ENCODE measurements around the gene C1orf185. TPM values are rescaled to one million over a fixed set of nuclear protein-coding genes. Genes with fewer than 3 reads are reported as not detected.

The C1orf185 gene
- total RNA-seq (ENCODE audit: low replicate concordance) = not detected in 2 replicates
- long read RNA-seq = 0 reads

GRCh38 chr1:51101976-51102375 is at the start of gene C1orf185:
Gene C1orf185, plus strand, starts transcription at chr1:51102228. Its CDS starts 6 bp downstream, at chr1:51102234.
- no peaks in the 10 kb centered on the region for H3K9me3 Mint-ChIP-seq
- H3K27me3 Mint-ChIP-seq = peaks cover 7% of the 10 kb centered on the region
- TF ChIP-seq, protein P1, sequence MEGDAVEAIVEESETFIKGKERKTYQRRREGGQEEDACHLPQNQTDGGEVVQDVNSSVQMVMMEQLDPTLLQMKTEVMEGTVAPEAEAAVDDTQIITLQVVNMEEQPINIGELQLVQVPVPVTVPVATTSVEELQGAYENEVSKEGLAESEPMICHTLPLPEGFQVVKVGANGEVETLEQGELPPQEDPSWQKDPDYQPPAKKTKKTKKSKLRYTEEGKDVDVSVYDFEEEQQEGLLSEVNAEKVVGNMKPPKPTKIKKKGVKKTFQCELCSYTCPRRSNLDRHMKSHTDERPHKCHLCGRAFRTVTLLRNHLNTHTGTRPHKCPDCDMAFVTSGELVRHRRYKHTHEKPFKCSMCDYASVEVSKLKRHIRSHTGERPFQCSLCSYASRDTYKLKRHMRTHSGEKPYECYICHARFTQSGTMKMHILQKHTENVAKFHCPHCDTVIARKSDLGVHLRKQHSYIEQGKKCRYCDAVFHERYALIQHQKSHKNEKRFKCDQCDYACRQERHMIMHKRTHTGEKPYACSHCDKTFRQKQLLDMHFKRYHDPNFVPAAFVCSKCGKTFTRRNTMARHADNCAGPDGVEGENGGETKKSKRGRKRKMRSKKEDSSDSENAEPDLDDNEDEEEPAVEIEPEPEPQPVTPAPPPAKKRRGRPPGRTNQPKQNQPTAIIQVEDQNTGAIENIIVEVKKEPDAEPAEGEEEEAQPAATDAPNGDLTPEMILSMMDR (conservative IDR thresholded peaks at IDR 0.05) = no peak
- H3K4me1 Mint-ChIP-seq (ENCODE audit: unreplicated experiment) = no peaks in the 10 kb centered on the region
- no peak within 1 kb of the TSS for H3K4me3 Mint-ChIP-seq
- no peaks in the 10 kb centered on the region for H3K36me3 Mint-ChIP-seq
- no peak within 1 kb of the TSS for H3K27ac Mint-ChIP-seq
- DNase-seq (ENCODE audit: extremely low spot score, unreplicated experiment) = no peak

DNA sequence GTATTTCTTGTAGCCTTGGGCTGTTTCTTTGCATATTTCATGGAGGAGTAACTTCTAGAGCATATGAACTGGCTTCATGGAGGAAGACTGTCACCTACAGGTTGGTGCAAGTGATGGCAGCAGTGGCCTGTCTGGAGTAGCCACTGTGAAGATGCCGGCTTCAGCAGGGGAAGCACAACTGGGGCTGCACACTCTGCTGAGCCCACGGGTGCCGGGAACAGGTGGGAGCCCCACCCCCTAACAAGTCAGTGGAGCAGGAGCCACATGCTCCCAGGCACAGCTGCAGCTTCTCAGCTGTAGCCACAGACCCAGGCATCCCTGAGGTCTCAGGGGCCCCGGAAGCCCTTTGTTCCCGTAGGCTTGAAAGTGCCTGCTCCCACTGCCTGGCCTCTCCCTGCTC is 43.2 kb upstream of the C1orf185 start:
- TF ChIP-seq, protein P1 (conservative IDR thresholded peaks at IDR 0.05) = peak; percentile 36
- Mint-ChIP-seq H3K27ac (no peak overlapping the region), H3K4me3 (no peak overlapping the region)

GRCh38 chr1:51061231-51061918 is 40.7 kb upstream of the C1orf185 start:
- no peaks in the 10 kb centered on the region for H3K4me1 Mint-ChIP-seq (ENCODE audit: unreplicated experiment)
- no peak overlapping the region for H3K4me3 Mint-ChIP-seq
- no peaks in the 10 kb centered on the region for H3K36me3 Mint-ChIP-seq
- no peak for DNase-seq (ENCODE audit: extremely low spot score, unreplicated experiment)
- no peak overlapping the region for H3K27ac Mint-ChIP-seq
- H3K27me3 Mint-ChIP-seq = peaks cover 3% of the 10 kb centered on the region
- H3K9me3 Mint-ChIP-seq = peaks cover 4% of the 10 kb centered on the region
- TF ChIP-seq, protein P1 (conservative IDR thresholded peaks at IDR 0.05) = no peak

More for the DNA sequence above, 43.2 kb upstream of the C1orf185 start:
- no peak for DNase-seq (ENCODE audit: extremely low spot score, unreplicated experiment)
- peaks cover 4% of the 10 kb centered on the region for H3K27me3 Mint-ChIP-seq
- H3K4me1 Mint-ChIP-seq (ENCODE audit: unreplicated experiment) = no peaks in the 10 kb centered on the region
- no peaks in the 10 kb centered on the region for H3K36me3 Mint-ChIP-seq
- H3K9me3 Mint-ChIP-seq = peaks cover 4% of the 10 kb centered on the region

DNA sequence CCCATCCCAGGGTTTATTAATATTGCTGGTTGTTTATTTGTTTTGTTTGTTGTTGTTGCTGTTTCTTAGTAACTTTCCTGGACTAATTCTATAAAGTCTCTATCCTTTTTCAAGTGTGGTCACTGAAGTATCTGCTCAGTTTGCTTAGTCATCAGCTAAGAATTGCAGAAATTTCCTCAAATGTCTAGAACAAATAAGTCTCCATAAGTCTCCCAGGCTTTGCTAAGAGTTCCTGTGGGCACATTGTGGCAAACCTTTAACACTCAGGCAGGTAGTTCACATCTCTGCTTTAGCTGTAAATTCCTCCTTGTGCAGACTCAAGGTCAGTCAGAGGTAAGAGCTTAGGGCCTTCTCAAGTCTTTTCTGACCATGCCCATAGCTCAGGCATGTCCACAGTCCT is 38.9 kb upstream of the C1orf185 start:
- Mint-ChIP-seq H3K36me3 (no peaks in the 10 kb centered on the region), H3K27ac (no peak overlapping the region)
- DNase-seq (ENCODE audit: extremely low spot score, unreplicated experiment) = no peak

GRCh38 chr1:51070011-51070410 is 32.0 kb upstream of the C1orf185 start:
- TF ChIP-seq, protein P1 (conservative IDR thresholded peaks at IDR 0.05) = no peak
- no peaks in the 10 kb centered on the region for H3K4me1 Mint-ChIP-seq (ENCODE audit: unreplicated experiment)

More for the DNA sequence above, 38.9 kb upstream of the C1orf185 start:
- Mint-ChIP-seq H3K9me3 (peaks cover under 1% of the 10 kb centered on the region), H3K27me3 (peaks cover 5% of the 10 kb centered on the region), H3K4me3 (no peak overlapping the region), H3K4me1 (ENCODE audit: unreplicated experiment) (no peaks in the 10 kb centered on the region)
- TF ChIP-seq, protein P1 (conservative IDR thresholded peaks at IDR 0.05) = no peak

More at GRCh38 chr1:51070011-51070410, 32.0 kb upstream of the C1orf185 start:
- H3K27ac Mint-ChIP-seq = no peak overlapping the region
- no peak for DNase-seq (ENCODE audit: extremely low spot score, unreplicated experiment)
- H3K36me3 Mint-ChIP-seq = no peaks in the 10 kb centered on the region
- no peak overlapping the region for H3K4me3 Mint-ChIP-seq
- no peaks in the 10 kb centered on the region for H3K9me3 Mint-ChIP-seq
- H3K27me3 Mint-ChIP-seq = peaks cover 37% of the 10 kb centered on the region

Data from type B pancreatic cell (in vitro differentiated cells).